ENCODE data around the gene SNRNP25.

SNRNP25 gene

DNA sequence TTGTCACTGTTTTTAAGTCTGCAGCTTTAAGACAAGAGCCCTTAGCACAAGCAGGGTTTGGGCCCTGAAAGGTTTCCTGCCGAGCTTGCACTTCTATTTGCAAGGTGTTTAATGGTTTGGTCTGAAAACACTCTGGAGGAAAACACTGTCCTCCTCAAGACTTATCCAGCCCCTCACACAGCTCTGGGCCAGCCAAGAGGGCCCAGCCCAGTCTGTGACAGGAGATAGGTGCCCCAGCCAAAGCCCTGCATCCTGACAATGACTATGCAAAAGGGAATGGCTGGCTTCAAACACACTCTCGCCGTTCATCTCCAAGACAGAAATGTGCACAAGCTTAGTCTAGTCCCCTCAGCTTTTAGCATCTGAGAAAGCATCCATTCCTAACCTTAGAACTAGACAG lies 51.3 kb downstream of the SNRNP25 start:
- no peak for DNase-seq

DNA sequence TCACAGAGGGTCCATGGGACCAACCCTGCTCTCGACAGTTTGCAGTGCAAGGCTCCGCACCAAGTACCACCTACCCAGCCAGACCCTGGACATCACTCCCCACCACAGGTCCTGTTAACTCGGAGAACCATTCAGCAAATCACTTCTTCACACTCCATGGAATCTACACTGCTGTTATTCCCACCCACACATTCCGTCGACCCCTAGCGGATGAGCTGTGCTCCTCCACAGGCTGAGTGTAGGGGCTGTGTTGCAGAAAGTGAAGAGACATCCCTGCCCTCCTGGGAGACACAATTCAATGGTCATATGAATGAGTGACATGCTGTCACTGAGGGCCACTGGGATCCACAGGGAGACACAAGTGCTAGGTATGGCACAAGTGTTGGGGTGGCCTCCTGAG lies 51.9 kb downstream of the SNRNP25 start:
- DNase-seq: no peak

DNA sequence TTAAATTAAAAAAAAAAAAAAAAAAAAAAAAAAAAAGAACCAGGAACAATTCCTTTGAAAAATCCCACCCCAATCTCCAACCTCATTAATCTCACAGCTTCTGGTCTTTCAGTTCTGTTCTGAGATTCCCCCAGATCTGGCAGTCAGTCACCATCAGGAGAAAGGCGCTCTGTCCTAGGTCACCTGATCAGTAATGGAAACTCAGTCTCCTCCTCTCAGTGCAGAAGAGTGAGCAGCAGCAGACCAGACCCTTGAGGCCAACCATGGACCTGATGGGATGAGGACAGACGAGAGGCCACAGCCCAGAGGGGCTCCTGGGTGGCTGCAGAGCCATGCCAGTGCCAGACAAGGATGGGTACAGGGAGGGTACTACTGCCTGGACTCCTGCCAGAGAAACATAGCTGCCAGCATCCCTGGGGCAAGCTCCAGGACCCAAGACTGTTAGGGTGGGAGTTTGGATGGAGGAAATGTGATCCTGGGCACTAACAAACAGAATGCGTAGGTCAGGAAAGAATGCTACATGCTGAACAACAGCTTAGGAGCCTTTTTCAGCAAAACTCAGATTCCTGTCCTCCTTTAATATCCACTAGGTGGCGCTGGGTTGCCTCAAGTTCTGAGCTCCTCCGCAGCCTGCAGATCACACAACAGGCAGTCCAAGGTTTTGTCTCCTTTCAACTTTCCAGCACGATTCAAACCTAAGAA lies 53.1 kb downstream of the SNRNP25 start:
- peak; percentile 44 to 64 for DNase-seq
